Measurements from ENCODE around the gene FBXL15. TPM values are rescaled to one million over a fixed set of nuclear protein-coding genes. Genes with fewer than 3 reads are reported as not detected.

FBXL15 gene
- total RNA-seq, 4 donors from 2014 or later: 14.2 to 34.8 (median 21.0) TPM

- intact Hi-C loops (cut with DNase I; ENCODE audit: low total_unique reads): loop anchor here (5.0 kb wide), 1 partner anchor 52 kb away; no protein-coding TSS in a partner anchor
- peaks cover 17 to 19% of the 10 kb centered on the region in 2 donors for H3K4me1 ChIP-seq
- ATAC-seq: no peak
Measured at GRCh38 chr10:102424916-102425315, 4.3 kb downstream of the FBXL15 start.

GRCh38 chr10:102425444-102425843 lies 4.8 kb downstream of the FBXL15 start:
- H3K9me3 ChIP-seq: no peaks in the 10 kb centered on the region
- no peaks in the 10 kb centered on the region for H3K27me3 ChIP-seq
- intact Hi-C loops (cut with DNase I; ENCODE audit: low total_unique reads): no loop called here
- H3K4me1 ChIP-seq: peaks cover 11 to 14% of the 10 kb centered on the region in 2 donors
- no peak for ATAC-seq
- no peak overlapping the region for H3K4me3 ChIP-seq
- TF ChIP-seq CTCF (IDR thresholded peaks at IDR 0.05 in 4 of 5, conservative IDR thresholded peaks at IDR 0.05 in 1 of 5) (no peak), POLR2A (IDR thresholded peaks at IDR 0.05) (no peak)
- no peak overlapping the region for H3K27ac ChIP-seq
- in situ Hi-C loops (cut with MboI; ENCODE audit: low sequenced_read_pairs in 4 of 4): no loop called here
- no peak for DNase-seq
- no peaks in the 10 kb centered on the region for H3K36me3 ChIP-seq

More at GRCh38 chr10:102424916-102425315, 4.3 kb downstream of the FBXL15 start:
- Histone ChIP-seq H3K9me3 (no peaks in the 10 kb centered on the region), H3K36me3 (no peaks in the 10 kb centered on the region), H3K27ac (no peak overlapping the region), H3K4me3 (no peak overlapping the region), H3K27me3 (no peaks in the 10 kb centered on the region)
- TF ChIP-seq CTCF (IDR thresholded peaks at IDR 0.05 in 4 of 5, conservative IDR thresholded peaks at IDR 0.05 in 1 of 5) (no peak), POLR2A (IDR thresholded peaks at IDR 0.05) (no peak)
- in situ Hi-C loops (cut with MboI; ENCODE audit: low sequenced_read_pairs in 4 of 4): no loop called here
- no peak for DNase-seq

GRCh38 chr10:102426803-102427287 lies 6.2 kb downstream of the FBXL15 start:
- Histone ChIP-seq H3K4me3 (no peak overlapping the region), H3K36me3 (no peaks in the 10 kb centered on the region), H3K4me1 (peaks cover 16 to 24% of the 10 kb centered on the region in 2 donors), H3K27ac (no peak overlapping the region), H3K27me3 (no peaks in the 10 kb centered on the region), H3K9me3 (no peaks in the 10 kb centered on the region)
- ATAC-seq (no peak), DNase-seq (no peak)
- in situ Hi-C loops (cut with MboI; ENCODE audit: low sequenced_read_pairs in 4 of 4) (no loop called here), intact Hi-C loops (cut with DNase I; ENCODE audit: low total_unique reads) (no loop called here)
- TF ChIP-seq CTCF (IDR thresholded peaks at IDR 0.05 in 4 of 5, conservative IDR thresholded peaks at IDR 0.05 in 1 of 5) (no peak), POLR2A (IDR thresholded peaks at IDR 0.05) (no peak)

- Histone ChIP-seq H3K36me3 (no peaks in the 10 kb centered on the region), H3K27me3 (peaks cover 3 to 6% (median 6%) of the 10 kb centered on the region in 3 donors), H3K27ac (no peak overlapping the region), H3K9me3 (no peaks in the 10 kb centered on the region), H3K4me3 (no peak overlapping the region), H3K4me1 (peaks cover 6 to 12% of the 10 kb centered on the region in 2 donors)
- in situ Hi-C loops (cut with MboI; ENCODE audit: low sequenced_read_pairs in 4 of 4) (no loop called here), intact Hi-C loops (cut with DNase I; ENCODE audit: low total_unique reads) (no loop called here)
- ATAC-seq: no peak
- TF ChIP-seq CTCF (IDR thresholded peaks at IDR 0.05 in 4 of 5, conservative IDR thresholded peaks at IDR 0.05 in 1 of 5) (no peak), POLR2A (IDR thresholded peaks at IDR 0.05) (no peak)
- no peak for DNase-seq
Measured at GRCh38 chr10:102429468-102429867, 8.8 kb downstream of the FBXL15 start.
